ENCODE data around the gene ATOH8. TPM values are rescaled to one million over a fixed set of nuclear protein-coding genes. Genes with fewer than 3 reads are reported as not detected.
A peak's percentile ranks its signal among the peaks of the same experiment; 100 is the strongest.

ATOH8 gene
- total RNA-seq, 1 experiment from 2014 or later: 0.20 TPM

DNA sequence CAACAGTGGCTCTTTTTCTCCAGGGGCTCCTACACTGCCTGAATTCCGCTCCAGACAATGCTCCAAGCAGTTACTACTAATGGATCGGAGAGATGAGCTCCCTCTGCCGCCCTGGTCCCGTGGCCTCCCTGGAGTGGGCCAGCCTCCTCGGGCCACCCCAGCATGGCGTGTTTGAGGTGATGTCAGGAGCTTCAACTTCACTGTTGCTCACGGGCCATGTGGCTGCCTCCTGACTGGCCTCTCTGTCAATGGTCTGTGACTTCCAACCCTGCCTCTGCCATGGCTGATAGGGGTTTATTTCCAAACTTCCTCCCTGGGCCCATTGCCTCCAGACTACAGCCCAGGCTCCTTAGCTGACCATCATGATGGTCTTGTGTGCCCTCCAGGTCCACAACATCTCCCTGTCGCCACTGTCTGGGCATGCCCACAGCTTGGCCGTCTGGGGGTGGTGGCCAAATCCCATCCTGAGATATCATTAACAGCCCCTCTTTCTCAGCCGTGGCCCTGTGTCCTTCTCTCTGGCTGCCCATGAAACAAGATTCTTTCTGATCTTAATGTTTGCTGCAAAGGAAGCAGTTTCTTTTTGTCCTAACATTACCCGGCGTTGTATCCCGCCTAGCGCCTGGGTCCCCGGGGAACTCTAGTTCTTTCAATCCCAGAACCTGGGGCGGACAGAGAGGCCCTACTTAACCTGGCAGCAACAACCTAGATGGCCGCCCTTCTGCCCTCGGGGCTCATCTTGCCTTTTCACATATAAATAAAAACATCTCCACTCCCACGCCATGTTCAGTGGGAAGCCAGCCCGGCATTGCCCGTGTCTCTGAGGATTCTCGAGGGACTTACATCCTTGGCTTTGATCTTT lies 38.1 kb downstream of the ATOH8 start:
- H3K27me3 ChIP-seq (ENCODE audit: insufficient read depth, low read length): no peaks in the 10 kb centered on the region; the same call in 1 of the 2 replicates
- no peak overlapping the region for H3K27ac ChIP-seq (ENCODE audit: insufficient read length, low read depth, low read length)
- H3T11ph ChIP-seq (ENCODE audit: low read length): no peak overlapping the region
- H3K36me3 Mint-ChIP-seq (ENCODE audit: insufficient read depth in 1 of 3, low read depth in 3 of 3): no peaks in the 10 kb centered on the region
- peaks cover 14% of the 10 kb centered on the region for H3K27me3 Mint-ChIP-seq (ENCODE audit: low read depth)
- H2AK5ac ChIP-seq (ENCODE audit: insufficient read length, low read length): no peak overlapping the region
- no peak overlapping the region for H3K4me3 Mint-ChIP-seq
- H4K8ac ChIP-seq (replicated peaks; ENCODE audit: insufficient read length, low read depth, low read length): no peak overlapping the region
- no peaks in the 10 kb centered on the region for H3K79me2 ChIP-seq (ENCODE audit: insufficient read depth, low read length)
- no peaks in the 10 kb centered on the region for H3K4me1 ChIP-seq (ENCODE audit: insufficient read depth, low read length)
- no peak overlapping the region for H2BK15ac ChIP-seq (ENCODE audit: low read depth, low read length)
- H3K9me3 Mint-ChIP-seq: no peaks in the 10 kb centered on the region
- no peak overlapping the region for H3K4me2 ChIP-seq (ENCODE audit: insufficient read depth, insufficient read length, low read length)
- H3K23me2 ChIP-seq (ENCODE audit: insufficient read length, low read depth, low read length, poor library complexity, severe bottlenecking): no peaks in the 10 kb centered on the region
- DNase-seq: no peak
- no peak overlapping the region for H2AFZ ChIP-seq (ENCODE audit: low read length)
- no peak overlapping the region for H2BK120ac ChIP-seq (ENCODE audit: low read depth, low read length, poor library complexity, severe bottlenecking)
- H4K20me1 ChIP-seq (ENCODE audit: control insufficient read depth, insufficient read depth, insufficient read length): no peaks in the 10 kb centered on the region
- no peak overlapping the region for H3K23ac ChIP-seq (ENCODE audit: insufficient read length, low read depth, low read length)
- WGBS (ENCODE audit: extremely low coverage, insufficient read length, low lambda C conversion rate): no CpG with 5 or more reads among the region's 22 CpGs
- H4K91ac ChIP-seq (ENCODE audit: insufficient read length, low read depth, low read length): no peak overlapping the region
- H3K18ac ChIP-seq (ENCODE audit: insufficient read length, low read depth, low read length): no peak overlapping the region
- no peak overlapping the region for H4K5ac ChIP-seq (ENCODE audit: insufficient read length, low read depth, low read length)
- peaks cover 4 to 6% of the 10 kb centered on the region in 2 experiments; a peak in 3 of 4 replicates for H3K4me1 Mint-ChIP-seq
- H3K4ac ChIP-seq (ENCODE audit: low read depth, low read length): no peak overlapping the region
- H2BK20ac ChIP-seq (ENCODE audit: low read depth, low read length, poor library complexity, severe bottlenecking): no peak overlapping the region
- peak overlapping the region in 1 of 3 experiments; percentile 39; a peak in 1 of 7 replicates for H3K27ac Mint-ChIP-seq
- H3K9me3 ChIP-seq (ENCODE audit: control insufficient read depth, low read depth, low read length): no peaks in the 10 kb centered on the region
- no peak overlapping the region for H2BK12ac ChIP-seq (ENCODE audit: insufficient read length, low read depth, low read length)
- H3K79me1 ChIP-seq (ENCODE audit: insufficient read depth, low read depth, low read length, poor library complexity, severe bottlenecking): no peaks in the 10 kb centered on the region
- H3K14ac ChIP-seq (ENCODE audit: insufficient read depth, low read length): no peak overlapping the region
- H3K9ac ChIP-seq (ENCODE audit: extremely low read depth, insufficient read length, low read length): no peak overlapping the region
- TF ChIP-seq, protein P1, sequence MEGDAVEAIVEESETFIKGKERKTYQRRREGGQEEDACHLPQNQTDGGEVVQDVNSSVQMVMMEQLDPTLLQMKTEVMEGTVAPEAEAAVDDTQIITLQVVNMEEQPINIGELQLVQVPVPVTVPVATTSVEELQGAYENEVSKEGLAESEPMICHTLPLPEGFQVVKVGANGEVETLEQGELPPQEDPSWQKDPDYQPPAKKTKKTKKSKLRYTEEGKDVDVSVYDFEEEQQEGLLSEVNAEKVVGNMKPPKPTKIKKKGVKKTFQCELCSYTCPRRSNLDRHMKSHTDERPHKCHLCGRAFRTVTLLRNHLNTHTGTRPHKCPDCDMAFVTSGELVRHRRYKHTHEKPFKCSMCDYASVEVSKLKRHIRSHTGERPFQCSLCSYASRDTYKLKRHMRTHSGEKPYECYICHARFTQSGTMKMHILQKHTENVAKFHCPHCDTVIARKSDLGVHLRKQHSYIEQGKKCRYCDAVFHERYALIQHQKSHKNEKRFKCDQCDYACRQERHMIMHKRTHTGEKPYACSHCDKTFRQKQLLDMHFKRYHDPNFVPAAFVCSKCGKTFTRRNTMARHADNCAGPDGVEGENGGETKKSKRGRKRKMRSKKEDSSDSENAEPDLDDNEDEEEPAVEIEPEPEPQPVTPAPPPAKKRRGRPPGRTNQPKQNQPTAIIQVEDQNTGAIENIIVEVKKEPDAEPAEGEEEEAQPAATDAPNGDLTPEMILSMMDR (conservative IDR thresholded peaks at IDR 0.05): no peak
- H2BK5ac ChIP-seq (ENCODE audit: insufficient read length, low read length): no peak overlapping the region
- no peak overlapping the region for H3K56ac ChIP-seq (ENCODE audit: insufficient read length, low read depth, low read length)
